GM03348 (cell line): ENCODE data around the gene UBAC2.
A peak's percentile ranks its signal among the peaks of the same experiment; 100 is the strongest.

Experiments used
- DNase-seq: peaks from one replicate; pipeline ENCODE4 v3.0.0; 2012; ENCODE audit warnings: low spot score

The UBAC2 gene

GRCh38 chr13:99311748-99312492 is 111.3 kb downstream of the UBAC2 start:
- DNase-seq, result peak; percentile 42

GRCh38 chr13:99312493-99312883 is 111.8 kb downstream of the UBAC2 start:
- DNase-seq, result peak; percentile 88

DNA sequence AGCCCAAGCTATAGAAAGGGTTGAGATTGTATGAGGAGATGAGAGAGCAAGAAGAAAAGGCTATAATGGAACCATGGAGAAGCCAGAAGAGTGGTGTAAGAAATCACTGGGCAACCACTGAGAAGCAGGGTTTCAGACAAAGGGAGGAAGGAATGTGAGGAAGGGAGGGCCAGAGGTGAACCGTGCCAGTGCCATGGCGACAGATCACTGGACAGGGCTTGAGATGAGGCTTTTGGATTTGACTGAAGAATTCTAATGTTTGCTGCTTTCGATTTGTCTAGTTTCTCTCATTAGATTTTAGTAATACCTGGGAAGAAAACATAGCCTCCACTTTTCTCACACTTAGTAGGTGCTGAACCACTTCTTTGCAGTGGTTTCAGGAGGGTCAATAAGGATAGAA is 112.8 kb downstream of the UBAC2 start:
- peak; percentile 27 for DNase-seq

DNA sequence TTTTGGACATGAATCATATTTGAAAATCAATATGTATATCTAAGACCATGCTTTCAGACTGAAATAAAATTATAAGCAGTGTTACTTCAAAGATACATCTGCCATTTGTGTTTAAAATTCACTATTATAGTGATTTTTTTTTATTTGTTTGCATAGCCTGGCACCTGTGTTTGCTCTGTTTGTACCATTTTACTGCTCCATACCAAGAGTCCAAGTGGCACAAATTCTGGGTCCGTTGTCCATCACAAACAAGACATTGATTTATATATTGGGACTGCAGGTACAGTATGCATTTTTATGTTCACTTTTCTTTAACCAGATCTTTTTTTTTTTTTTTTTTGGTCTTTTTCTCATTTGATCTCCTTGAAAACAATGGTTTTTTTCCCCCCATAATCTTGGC is 113.3 kb downstream of the UBAC2 start:
- DNase-seq, result no peak

DNA sequence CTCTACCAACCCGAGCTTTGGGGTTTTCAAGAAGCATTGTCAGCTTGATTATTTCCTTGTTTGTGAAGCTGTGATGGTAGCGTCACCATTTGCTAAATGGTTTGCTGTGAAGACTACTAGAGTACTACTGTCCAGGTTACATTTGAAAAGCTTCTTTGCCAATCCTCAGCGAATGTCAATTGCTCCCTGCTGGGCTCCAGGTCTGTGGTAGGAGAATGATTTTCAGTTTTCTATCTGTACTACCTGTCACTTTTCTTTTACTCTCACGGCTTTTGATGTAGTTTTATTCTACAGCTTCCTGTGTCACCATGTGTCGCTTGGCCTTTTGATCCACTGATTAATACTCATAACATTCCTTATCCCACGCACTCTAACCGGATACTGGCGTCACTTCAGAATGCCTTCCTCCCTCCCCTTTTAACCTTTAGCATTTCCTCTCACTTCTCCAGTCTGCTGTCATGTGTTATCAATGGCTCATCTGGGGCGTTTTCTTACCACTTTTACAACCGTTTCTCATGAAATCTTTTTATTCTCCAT is 114.1 kb downstream of the UBAC2 start:
- DNase-seq, result no peak

DNA sequence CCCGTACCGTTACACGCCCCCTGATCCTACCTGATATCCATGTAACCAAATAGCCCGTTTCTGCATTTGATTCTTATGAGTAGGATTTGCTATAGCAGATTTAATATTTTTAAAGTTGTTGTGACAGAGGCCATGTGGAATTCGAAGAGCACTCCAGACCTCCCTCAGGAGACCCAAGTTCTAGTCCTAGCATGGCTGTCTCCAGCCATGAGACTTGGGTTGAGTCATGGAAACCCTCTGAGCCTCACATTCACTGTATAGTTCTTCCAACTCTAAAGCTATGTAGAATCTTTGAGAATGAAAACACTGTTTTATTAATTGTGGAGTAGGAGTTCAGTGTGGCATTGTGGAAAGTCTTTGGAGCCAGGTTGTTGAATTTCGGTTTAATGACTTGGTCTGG is 114.5 kb downstream of the UBAC2 start:
- DNase-seq, result no peak

DNA sequence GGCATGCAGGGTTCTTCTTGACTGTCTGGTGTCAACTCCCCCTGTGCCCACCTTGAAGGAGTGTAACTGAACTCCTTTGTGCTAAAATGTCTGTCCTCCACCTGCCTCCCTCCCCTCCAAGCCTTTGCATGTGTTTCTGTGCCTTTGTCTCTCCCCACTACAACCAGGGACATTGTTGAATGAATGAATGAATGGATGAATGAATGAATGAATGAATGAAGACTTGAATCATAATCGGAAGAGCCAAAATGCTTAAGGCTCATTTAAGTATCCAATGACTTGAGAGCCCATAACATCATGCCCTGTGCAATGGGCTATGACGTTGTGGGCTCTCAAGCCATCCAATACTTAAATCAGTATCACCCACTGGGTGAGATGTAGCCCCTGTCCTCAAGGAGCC is 115.6 kb downstream of the UBAC2 start:
- DNase-seq, result no peak

GRCh38 chr13:99316657-99317256 is 116.1 kb downstream of the UBAC2 start:
- DNase-seq, result no peak

DNA sequence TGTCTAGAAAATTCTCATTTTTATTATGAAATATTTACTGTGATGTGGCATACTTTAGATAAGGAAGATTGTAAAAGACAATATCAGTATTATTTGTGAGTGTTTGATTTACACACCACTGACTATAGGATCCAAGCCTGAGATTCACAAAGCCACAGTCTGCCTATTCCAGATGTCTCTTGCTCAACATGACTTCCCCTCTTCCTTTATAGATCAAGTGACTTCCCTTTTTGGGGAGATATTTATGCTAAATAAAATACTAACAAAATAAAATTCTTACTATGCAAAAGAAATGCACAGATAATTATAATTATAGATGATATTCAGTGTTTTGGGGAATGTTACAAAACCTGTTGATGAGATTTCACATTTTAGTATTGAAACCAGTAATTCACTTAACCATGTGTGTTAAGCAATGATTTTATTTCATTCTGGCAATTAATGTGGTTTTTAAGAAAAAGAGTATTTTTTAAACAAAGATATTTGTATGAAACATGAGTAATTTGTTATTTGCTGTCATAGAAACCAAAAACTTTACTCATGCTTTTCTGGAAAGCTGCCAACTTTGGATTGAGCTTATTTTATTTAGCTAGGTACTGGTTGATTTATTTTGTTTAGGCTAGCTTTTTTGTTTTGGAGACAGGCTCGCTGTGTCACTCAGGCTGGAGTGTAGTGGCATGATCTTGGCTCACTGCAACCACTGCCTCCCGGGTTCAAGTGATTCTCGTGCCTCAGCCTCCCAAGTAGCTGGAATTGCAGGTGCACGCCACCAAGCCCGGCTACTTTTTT is 120.2 kb downstream of the UBAC2 start:
- peak; percentile 55 for DNase-seq

GRCh38 chr13:99321709-99322108 is 121.1 kb downstream of the UBAC2 start:
- no peak for DNase-seq

GRCh38 chr13:99322297-99323103 is 121.8 kb downstream of the UBAC2 start:
- peak; percentile 84 for DNase-seq

- DNase-seq, result no peak
Observed at GRCh38 chr13:99323488-99323887, 122.8 kb downstream of the UBAC2 start.

- no peak for DNase-seq
Observed at GRCh38 chr13:99326012-99326411, 125.4 kb downstream of the UBAC2 start.

DNA sequence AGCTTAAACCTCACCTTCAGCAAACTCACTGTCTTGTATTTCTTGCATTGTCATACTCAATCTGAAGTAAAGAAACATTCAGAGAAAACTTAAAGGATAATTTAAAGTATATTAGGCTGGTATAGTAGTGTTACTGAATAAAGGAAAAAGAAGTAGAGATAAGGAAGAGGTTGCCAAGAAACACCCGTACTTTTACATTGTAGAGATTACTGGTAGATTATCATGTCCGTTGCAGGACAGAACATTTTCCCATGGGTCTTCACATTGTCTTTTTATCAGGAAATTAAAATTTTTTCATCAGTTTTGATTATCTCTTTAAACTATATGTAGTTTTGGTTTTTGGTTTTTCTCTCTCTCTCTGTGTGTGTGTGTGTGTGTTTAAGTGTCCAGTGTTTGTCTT is 126.5 kb downstream of the UBAC2 start:
- no peak for DNase-seq

DNA sequence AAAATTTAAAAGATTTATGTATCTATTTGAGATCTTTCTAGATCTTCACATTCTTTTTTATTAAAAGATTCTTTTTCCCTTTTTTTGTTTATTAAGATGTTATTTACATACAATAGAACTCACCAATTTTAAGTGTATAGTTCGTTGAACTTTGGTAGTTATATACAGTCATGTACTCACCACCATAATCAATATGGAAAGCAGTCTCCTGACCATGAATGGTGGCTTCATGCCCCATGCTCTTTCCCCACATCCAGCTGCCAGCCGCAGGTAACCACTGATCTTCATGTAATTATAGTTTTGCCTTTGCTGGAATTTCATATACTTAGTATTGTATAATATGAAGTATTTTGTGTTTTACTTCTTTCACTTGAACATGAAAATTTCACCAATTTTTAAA is 127.1 kb downstream of the UBAC2 start:
- DNase-seq, result no peak

- DNase-seq, result no peak
Observed at GRCh38 chr13:99329477-99329876, 128.8 kb downstream of the UBAC2 start.

GRCh38 chr13:99330942-99331341 is 130.3 kb downstream of the UBAC2 start:
- DNase-seq, result no peak

GRCh38 chr13:99331881-99332293 is 131.2 kb downstream of the UBAC2 start:
- DNase-seq, result no peak

DNA sequence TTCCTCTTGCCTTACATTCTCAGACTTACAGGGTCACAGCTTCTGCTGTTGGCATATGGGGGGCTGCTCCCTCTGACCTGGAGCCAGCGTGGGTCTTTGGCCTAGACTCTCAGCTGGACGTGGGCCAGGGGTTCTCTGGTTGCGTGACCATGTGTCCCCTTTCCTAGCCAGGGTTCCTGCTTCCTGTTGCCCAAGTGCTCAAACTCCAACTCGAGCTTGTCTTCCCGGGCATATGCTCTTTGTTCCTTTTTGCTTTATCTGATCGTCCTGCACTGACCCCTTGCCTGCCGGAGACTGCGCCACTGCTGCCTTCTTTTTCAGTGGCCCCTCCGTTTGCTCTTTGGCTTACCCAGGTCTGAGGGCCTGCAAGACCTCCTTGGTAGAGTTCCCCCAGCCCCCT is 131.8 kb downstream of the UBAC2 start:
- DNase-seq, result no peak

DNA sequence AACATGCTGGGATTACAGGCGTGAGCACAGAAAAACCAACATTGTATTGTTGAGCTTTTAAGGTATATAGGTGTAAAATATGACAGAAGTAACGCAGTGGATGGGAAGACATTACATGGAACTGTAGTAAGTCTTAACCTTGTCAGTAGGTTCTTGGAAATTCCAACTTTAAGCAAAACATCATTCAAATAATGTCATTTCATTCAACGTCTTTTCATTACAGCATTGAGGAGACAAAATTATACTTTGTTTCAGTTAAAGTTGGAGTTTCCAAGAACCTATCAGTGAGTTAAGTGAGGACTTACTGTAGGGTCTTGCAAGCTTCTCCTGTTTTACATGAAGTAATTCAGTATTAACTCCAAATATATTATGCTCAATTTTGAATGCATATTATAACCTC is 133.6 kb downstream of the UBAC2 start:
- no peak for DNase-seq

GRCh38 chr13:99335087-99335486 is 134.4 kb downstream of the UBAC2 start:
- no peak for DNase-seq

GRCh38 chr13:99335603-99336002 is 134.9 kb downstream of the UBAC2 start:
- DNase-seq, result no peak
